Adrenal gland (tissue), 12 donors: ENCODE data around the gene INS. TPM values are rescaled to one million over a fixed set of nuclear protein-coding genes. Genes with fewer than 3 reads are reported as not detected.

Experiments
- DNase-seq, 7 donors: peaks; one replicate each; pipeline ENCODE4 v3.0.0-alpha.2; 2019 to 2020
- H3K27ac ChIP-seq, 5 donors: fragments of 200-600 bp; sonication (generic) in 4 of 5; 1 replicate in 3 of 5; 2 replicates in 2 of 5; pipeline versions ENCODE4 v1.5.1 to v1.8.0; 2016 to 2020; ENCODE audit warnings: mild to moderate bottlenecking in 1 of 5
- H3K27me3 ChIP-seq: fragments of 200-600 bp; 2 replicates; pipeline ENCODE4 v1.8.0; 2021
- H3K36me3 ChIP-seq, 2 donors: fragments of 200-600 bp; replicated peaks in 1 of 2; 1 replicate in 1 of 2; 2 replicates in 1 of 2; pipeline versions ENCODE4 v1.5.1 to v1.8.0; 2018 to 2022
- H3K4me1 ChIP-seq, 2 donors: fragments of 200-600 bp; replicated peaks in 1 of 2; 1 replicate in 1 of 2; 2 replicates in 1 of 2; pipeline versions ENCODE4 v1.5.1 to v1.8.0; 2018 to 2021
- H3K4me3 ChIP-seq, 4 donors: fragments of 200-600 bp; sonication (generic) in 3 of 4; one replicate each; pipeline ENCODE4 v1.5.1; 2016 to 2018
- H3K9me3 ChIP-seq, 3 donors: fragments of 200-600 bp; sonication (generic) in 1 of 3; replicated peaks in 1 of 3; 1 replicate in 2 of 3; 2 replicates in 1 of 3; pipeline versions ENCODE4 v1.5.1 to v1.8.0; 2016 to 2021
- CTCF ChIP-seq, 6 experiments: fragments of 450-650 bp in 4 of 6; fragments of 200-600 bp in 2 of 6; sonication (generic) in 1 of 6; IDR thresholded peaks; 1 replicate in 5 of 6; 2 replicates in 1 of 6; pipeline versions ENCODE4 v1.5.1 to v1.8.0; 2016 to 2021; ENCODE audit warnings: antibody characterized with exemption in 6 of 6, mild to moderate bottlenecking in 2 of 6, moderate library complexity in 1 of 6
- POLR2A ChIP-seq, 2 donors: fragments of 450-650 bp; IDR thresholded peaks; one replicate each; pipeline ENCODE4 v1.6.1; 2017; ENCODE audit warnings: antibody characterized with exemption in 2 of 2, mild to moderate bottlenecking in 2 of 2, moderate library complexity in 1 of 2
- WGBS, 4 donors: extraction: QIAGEN DNeasy Blood & Tissue Kit in 2 of 4; methylation state at CpG; one replicate each; pipeline versions ENCODE4 v1.1.5 to v1.1.7; 2013 to 2017; 5-methylcytosine and 5-hydroxymethylcytosine counted together
- intact Hi-C, 2 donors: fragments of 100-400 bp; cut with DNase I; formaldehyde crosslinking; loops; one replicate each; pipeline versions ENCODE4 v1.14.1 to v1.15.0; 2022 to 2023
- polyA plus RNA-seq, 3 donors: library from polyadenylated mRNA; stranded (reverse); fragments of 200-250 nt in 2 of 3; fragments of 350-450 nt in 1 of 3; fragmentation: Illumina TruSeq in 1 of 3; extraction: RNeasy Lipid Tissue Mini Kit (QIAGEN cat#74804) in 1 of 3; gene quantifications; one replicate each; pipeline ENCODE4 v1.2.3, GENCODE V29; 2013 to 2014
- total RNA-seq, 9 donors: library from RNA; depleted of rRNA in 4 of 9; stranded (reverse); fragments of >200 nt in 4 of 9; fragments of 120-200 nt in 1 of 9; fragmentation: NEBNext Ultra II Directional in 1 of 9; extraction: Animal tissue kit (Norgen Biotek cat#: 25700) in 1 of 9; gene quantifications; one replicate each; pipeline versions ENCODE4 v1.1.0 to v1.2.4, GENCODE V29; 2013 to 2023
- donor health status: healthy with polysubstance abuse.
- donor health status: Bipolar disorder and iron deficiency.
- donor health status: DM: yes; HTN: yes; CAD: no.
- donor health status: DM: no; HTN: no; CAD: no.
- donor health status: DM: no; HTN: no; CAD: no.
- donor health status: DM: yes; HTN: yes; CAD: no.

The INS gene
- total and polyA plus RNA-seq, 12 donors: 0.72 to 45.2 (median 6.5) TPM; not detected in 8

- Histone ChIP-seq H3K9me3 (no peaks in the 10 kb centered on the region), H3K27me3 (peaks cover 9% of the 10 kb centered on the region), H3K4me1 (peaks cover 0 to 6% of the 10 kb centered on the region in 2 donors), H3K36me3 (no peaks in the 10 kb centered on the region), H3K4me3 (no peak overlapping the region), H3K27ac (peak overlapping the region in 1 of 5 donors; percentile 73)
- TF ChIP-seq POLR2A (IDR thresholded peaks at IDR 0.05) (no peak), CTCF (IDR thresholded peaks at IDR 0.05) (no peak)
- intact Hi-C loops: no loop called here
- WGBS, 4 donors: 53 to 63% (median 61%) methylated on average over 21 to 33 of the region's 33 CpGs
- DNase-seq: peak in 3 of 7 donors; percentile 19 to 72 (median 31)
Measured at GRCh38 chr11:2168286-2169004, 7.4 kb upstream of the INS start.

- H3K27me3 ChIP-seq: peaks cover 13% of the 10 kb centered on the region
Measured at GRCh38 chr11:2167141-2168045, 6.4 kb upstream of the INS start.

GRCh38 chr11:2166091-2166851 is 5.3 kb upstream of the INS start:
- H3K4me1 ChIP-seq: peaks cover 0 to 6% of the 10 kb centered on the region in 2 donors
- no peak overlapping the region for H3K4me3 ChIP-seq
- H3K9me3 ChIP-seq: no peaks in the 10 kb centered on the region
- intact Hi-C loops: no loop called here
- 7 to 14% (median 13%) methylated on average over 6 to 70 of the region's 70 CpGs for WGBS, 4 donors
- H3K27ac ChIP-seq: peak overlapping the region in 2 of 5 donors; percentile 6 to 73
- H3K36me3 ChIP-seq: no peaks in the 10 kb centered on the region
- TF ChIP-seq POLR2A (IDR thresholded peaks at IDR 0.05) (no peak), CTCF (IDR thresholded peaks at IDR 0.05) (peak; percentile 11 to 46 (median 26))
- peak in 1 of 7 donors; percentile 35 for DNase-seq
- peaks cover 16% of the 10 kb centered on the region for H3K27me3 ChIP-seq

More at GRCh38 chr11:2167141-2168045, 6.4 kb upstream of the INS start:
- Histone ChIP-seq H3K4me1 (peaks cover 0 to 6% of the 10 kb centered on the region in 2 donors), H3K36me3 (no peaks in the 10 kb centered on the region), H3K4me3 (no peak overlapping the region), H3K9me3 (no peaks in the 10 kb centered on the region), H3K27ac (peak overlapping the region in 1 of 5 donors; percentile 73)
- intact Hi-C loops: no loop called here
- TF ChIP-seq POLR2A (IDR thresholded peaks at IDR 0.05) (no peak), CTCF (IDR thresholded peaks at IDR 0.05) (no peak)
- 64 to 72% (median 67%) methylated on average over 15 to 31 of the region's 31 CpGs for WGBS, 4 donors
- DNase-seq: peak in 1 of 7 donors; percentile 54
